AG09319 (cell line): ENCODE results near the gene SUDS3.

Experiments
- DNase-seq: peaks from one replicate; pipeline ENCODE4 v3.0.0-alpha.2; 2010; ENCODE audit warnings: low read depth; ENCODE audit errors: extremely low read depth
- CTCF ChIP-seq: IDR thresholded peaks from 2 replicates; pipeline ENCODE4 v1.5.1; 2011; ENCODE audit warnings: low read depth, mild to moderate bottlenecking, inconsistent platforms, low read length, moderate library complexity

Gene SUDS3, protein sequence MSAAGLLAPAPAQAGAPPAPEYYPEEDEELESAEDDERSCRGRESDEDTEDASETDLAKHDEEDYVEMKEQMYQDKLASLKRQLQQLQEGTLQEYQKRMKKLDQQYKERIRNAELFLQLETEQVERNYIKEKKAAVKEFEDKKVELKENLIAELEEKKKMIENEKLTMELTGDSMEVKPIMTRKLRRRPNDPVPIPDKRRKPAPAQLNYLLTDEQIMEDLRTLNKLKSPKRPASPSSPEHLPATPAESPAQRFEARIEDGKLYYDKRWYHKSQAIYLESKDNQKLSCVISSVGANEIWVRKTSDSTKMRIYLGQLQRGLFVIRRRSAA

GRCh38 chr12:118376089-118377020, at the start of gene SUDS3:
Gene SUDS3 (plus strand): TSS chr12:118376555. CDS start chr12:118376692, 137 bp downstream.
- DNase-seq, result no peak
- TF ChIP-seq CTCF, result peak; percentile 99

- DNase-seq, result peak; percentile 10
- TF ChIP-seq CTCF, result no peak
Observed at GRCh38 chr12:118326991-118327390, 49.4 kb upstream of the SUDS3 start.

GRCh38 chr12:118327391-118327790, 49.0 kb upstream of the SUDS3 start:
- DNase-seq, result no peak
- TF ChIP-seq CTCF, result no peak

DNA sequence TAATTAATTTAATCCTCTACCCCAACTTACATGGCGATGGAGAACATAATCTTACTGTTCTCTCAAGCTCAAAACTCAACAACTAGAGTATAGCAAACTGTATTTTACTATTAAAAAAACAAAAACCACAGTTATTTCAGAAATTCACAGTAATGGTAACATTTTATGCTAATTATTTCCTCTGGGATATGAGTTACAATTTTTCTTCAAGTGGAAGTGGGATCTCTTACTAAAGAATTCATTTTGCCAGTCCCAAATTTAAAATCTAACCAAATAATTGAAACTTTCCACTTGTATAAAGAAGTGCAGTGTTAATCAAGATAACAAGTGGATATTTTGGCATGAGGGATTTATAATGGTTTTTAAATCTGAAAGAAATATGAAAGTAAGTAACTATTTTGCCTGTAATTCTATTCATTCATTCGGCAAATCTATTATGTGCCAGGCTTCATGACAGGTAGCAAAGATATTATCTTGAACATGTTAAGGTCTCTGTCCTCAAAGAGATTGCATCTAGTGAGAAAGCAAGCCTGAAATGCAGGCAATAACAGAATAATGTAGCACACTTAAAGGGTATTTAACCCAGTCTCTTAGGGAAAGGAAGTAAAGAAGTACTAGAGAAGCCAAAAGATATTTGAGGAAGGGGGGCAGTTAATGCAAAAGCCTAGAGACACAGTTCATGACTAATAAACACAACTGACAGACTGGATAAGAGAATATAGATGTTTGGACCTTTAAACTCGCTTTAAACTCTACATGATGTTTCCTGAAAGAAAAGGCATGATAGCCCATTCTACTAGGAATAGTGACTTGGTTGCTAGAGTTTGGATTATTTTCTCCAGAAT, 47.6 kb upstream of the SUDS3 start:
- no peak for TF ChIP-seq CTCF
- no peak for DNase-seq

DNA sequence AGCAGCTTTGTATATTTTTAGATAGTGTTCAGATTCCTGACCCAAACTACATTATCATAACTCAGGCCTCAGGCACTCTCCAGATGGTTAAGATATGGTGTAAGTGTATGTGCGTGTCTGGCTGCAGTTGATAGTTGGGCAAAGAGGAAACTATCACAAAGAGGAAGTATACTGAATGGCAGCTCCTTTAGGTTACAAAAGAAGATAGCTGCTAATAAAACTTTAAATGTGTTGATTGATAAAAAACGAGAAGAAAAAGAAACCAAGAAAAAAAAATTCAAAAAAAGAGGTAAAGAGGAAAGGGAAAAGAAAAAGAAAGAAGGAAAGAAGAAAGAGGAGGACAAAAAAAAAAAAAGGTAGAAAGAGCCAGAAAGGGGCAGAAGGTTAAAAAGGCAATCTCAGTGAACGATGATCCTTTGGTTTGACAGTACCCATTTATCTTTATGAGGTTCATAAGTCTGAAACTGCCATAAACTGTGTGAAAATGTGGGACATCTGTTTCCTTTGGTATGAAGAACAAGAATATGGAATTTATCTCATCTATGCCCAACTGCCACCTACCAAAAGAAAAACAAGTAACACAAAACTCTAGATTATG, 45.8 kb upstream of the SUDS3 start:
- DNase-seq, result no peak
- TF ChIP-seq CTCF, result no peak

DNA sequence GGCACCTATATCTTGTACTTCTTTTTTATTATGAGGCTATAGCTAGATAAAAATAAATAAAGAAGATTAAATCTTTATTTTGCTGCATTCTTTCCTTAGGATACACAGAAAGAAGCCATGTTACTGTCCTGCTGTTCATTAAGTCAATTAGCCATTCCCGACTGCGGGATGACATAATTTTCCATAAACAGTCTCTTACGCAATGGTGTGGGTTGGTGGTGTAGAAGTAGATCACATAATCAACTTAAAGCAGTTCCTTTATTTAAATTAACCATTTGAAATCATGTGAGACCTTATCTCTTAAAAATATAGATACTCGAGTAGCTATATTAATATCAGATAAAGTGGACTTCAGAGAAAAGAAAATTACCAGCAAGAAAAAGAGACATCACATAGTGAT, 43.8 kb upstream of the SUDS3 start:
- TF ChIP-seq CTCF, result no peak
- DNase-seq, result no peak
